Sigmoid colon (tissue), 4 donors: ENCODE data around the gene LIN7B.

Source experiments
- EP300 ChIP-seq, 4 donors: sonication (generic); formaldehyde crosslinking; IDR thresholded peaks; one replicate each; pipeline ENCODE4 v1.6.1; 2017; ENCODE audit warnings: antibody characterized with exemption in 4 of 4
- POLR2A ChIP-seq, 2 donors: fragments of 450-650 bp; IDR thresholded peaks; one replicate each; pipeline ENCODE4 v1.6.1; 2016; ENCODE audit warnings: antibody characterized with exemption in 2 of 2, mild to moderate bottlenecking in 2 of 2, moderate library complexity in 2 of 2
- POLR2AphosphoS5 ChIP-seq, 4 donors: sonication (generic); formaldehyde crosslinking; IDR thresholded peaks; one replicate each; pipeline ENCODE4 v1.6.1; 2017; ENCODE audit warnings: antibody characterized with exemption in 4 of 4
- TF ChIP-seq, protein P1 (sequence below), 4 experiments: fragments of 450-650 bp in 3 of 4; fragments of 200-600 bp in 1 of 4; IDR thresholded peaks; one replicate each; pipeline ENCODE4 v1.5.1; 2016 to 2019; ENCODE audit warnings: antibody characterized with exemption in 4 of 4, mild to moderate bottlenecking in 3 of 4, moderate library complexity in 2 of 4

DNA sequence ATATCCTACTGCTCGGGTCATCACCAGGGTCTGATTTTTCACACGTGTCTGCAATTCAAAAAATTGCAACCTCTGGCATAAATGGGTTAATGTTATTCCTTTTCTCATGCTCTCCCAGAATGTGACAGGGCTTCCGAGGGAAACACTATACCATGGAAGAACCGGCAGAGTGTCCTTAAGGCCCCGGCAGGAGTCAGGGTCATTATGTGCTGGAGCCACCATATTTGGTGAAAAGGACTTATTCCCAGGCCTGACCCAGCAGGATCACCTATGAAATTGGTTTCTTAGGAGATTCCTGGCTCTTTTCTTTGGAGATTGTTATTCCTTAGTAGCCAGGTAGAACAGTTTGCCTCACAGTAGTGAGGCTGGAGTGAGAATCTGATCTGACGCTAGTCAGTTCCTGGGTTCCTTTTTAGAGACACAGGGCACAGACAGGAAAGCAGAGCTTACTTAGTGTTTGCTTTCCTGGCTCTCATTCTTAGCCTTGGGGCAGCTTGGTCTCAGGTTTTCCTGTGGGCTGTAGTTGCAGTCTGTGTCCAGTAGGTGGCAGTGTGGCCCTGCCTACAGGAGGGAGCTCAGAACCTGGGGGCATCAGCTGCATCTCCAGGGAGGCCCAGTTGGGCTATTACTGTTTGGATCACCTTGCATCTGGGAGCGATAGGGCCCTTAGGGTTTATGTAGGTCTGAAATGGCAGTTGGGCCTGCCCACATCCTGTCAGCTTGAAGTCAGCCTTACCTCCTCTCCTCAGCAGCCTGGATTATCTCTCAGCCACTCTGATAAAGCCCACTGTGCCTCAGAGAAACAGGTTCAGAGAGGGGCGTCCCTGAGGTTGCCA is 16.5 kb upstream of the LIN7B start:
- TF ChIP-seq, protein P1, sequence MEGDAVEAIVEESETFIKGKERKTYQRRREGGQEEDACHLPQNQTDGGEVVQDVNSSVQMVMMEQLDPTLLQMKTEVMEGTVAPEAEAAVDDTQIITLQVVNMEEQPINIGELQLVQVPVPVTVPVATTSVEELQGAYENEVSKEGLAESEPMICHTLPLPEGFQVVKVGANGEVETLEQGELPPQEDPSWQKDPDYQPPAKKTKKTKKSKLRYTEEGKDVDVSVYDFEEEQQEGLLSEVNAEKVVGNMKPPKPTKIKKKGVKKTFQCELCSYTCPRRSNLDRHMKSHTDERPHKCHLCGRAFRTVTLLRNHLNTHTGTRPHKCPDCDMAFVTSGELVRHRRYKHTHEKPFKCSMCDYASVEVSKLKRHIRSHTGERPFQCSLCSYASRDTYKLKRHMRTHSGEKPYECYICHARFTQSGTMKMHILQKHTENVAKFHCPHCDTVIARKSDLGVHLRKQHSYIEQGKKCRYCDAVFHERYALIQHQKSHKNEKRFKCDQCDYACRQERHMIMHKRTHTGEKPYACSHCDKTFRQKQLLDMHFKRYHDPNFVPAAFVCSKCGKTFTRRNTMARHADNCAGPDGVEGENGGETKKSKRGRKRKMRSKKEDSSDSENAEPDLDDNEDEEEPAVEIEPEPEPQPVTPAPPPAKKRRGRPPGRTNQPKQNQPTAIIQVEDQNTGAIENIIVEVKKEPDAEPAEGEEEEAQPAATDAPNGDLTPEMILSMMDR (IDR thresholded peaks at IDR 0.05) = peak; percentile 92 to 99 (median 96)
- TF ChIP-seq POLR2A (IDR thresholded peaks at IDR 0.05) (no peak), EP300 (IDR thresholded peaks at IDR 0.05) (no peak), POLR2AphosphoS5 (IDR thresholded peaks at IDR 0.05) (no peak)
